ENCODE data around the gene MYH10. TPM values are rescaled to one million over a fixed set of nuclear protein-coding genes. Genes with fewer than 3 reads are reported as not detected.
"Not testable (repeated sequence)": the region's sequence is repeated elsewhere in the genome, so short reads cannot be mapped to it uniquely, and the experiment has no call there.

The MYH10 gene
- total RNA-seq, 1 donor from 2014 or later: 83.3 TPM

DNA sequence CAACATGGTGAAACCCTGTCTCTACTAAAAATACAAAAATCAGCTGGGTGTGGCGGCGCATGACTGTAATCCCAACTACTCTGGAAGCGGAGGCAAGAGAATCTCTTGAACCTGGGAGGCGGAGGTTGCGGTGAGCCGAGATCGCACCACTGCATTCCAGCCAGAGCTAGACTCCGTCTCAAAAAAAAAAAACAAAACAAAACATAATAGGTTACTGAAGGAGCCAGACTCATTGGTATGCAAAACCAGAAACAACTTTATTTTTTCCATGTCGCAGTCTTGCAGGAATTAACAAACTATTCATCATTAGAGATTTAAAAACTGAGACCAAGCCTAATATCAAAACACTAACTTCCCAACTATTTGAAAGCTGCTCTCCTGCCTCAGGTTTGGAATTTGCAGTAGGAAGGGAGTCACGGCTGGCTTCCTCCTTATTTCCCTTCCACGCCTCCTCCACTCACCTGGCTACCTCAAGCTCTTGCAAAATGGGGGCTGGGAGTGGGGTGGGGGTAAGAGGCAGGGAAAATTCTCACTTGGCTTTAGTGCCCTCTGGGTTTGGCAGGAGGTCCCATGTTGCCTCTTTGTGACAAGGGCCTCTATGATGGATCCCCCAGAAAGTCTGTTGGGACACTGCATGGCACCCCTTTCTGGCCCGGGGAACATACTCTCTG lies 34.1 kb upstream of the MYH10 start:
- intact Hi-C loops (cut with DNase I): no loop called here
- DNase-seq: no peak
- no peak for ATAC-seq

DNA sequence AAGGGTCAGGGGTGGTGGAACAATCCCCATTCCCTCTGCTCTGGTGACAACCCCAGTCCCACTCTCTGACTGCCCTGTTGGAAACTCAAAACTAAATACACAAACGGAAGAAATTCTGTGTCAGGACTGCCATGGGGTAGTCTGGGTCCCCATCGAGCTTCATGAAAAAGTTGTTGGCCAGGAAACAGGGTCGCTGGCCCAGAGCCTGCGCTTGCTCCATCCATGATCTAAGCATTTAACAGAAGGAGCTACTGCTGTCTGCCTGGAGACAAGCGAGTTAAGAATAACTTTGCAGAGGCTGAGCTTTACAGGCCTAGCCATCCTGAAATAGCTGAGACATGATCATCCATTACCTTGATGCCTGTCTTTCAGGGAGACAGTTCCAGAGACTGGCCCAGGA lies 32.4 kb upstream of the MYH10 start:
- Histone ChIP-seq H3K4me1 (no peaks in the 10 kb centered on the region), H3K9me3 (no peaks in the 10 kb centered on the region), H3K36me3 (no peaks in the 10 kb centered on the region), H3K4me3 (no peak overlapping the region), H3K27ac (no peak overlapping the region), H3K27me3 (ENCODE audit: low read depth) (no peaks in the 10 kb centered on the region)
- intact Hi-C loops (cut with DNase I): no loop called here
- ATAC-seq: no peak
- TF ChIP-seq CTCF (IDR thresholded peaks at IDR 0.05): no peak
- no peak for DNase-seq

More for the DNA sequence above, 34.1 kb upstream of the MYH10 start:
- H3K4me3 ChIP-seq: no peak overlapping the region
- H3K9me3 ChIP-seq: no peaks in the 10 kb centered on the region
- TF ChIP-seq CTCF (IDR thresholded peaks at IDR 0.05): no peak
- H3K4me1 ChIP-seq: no peaks in the 10 kb centered on the region
- H3K36me3 ChIP-seq: no peaks in the 10 kb centered on the region
- H3K27me3 ChIP-seq (ENCODE audit: low read depth): no peaks in the 10 kb centered on the region
- H3K27ac ChIP-seq: no peak overlapping the region

DNA sequence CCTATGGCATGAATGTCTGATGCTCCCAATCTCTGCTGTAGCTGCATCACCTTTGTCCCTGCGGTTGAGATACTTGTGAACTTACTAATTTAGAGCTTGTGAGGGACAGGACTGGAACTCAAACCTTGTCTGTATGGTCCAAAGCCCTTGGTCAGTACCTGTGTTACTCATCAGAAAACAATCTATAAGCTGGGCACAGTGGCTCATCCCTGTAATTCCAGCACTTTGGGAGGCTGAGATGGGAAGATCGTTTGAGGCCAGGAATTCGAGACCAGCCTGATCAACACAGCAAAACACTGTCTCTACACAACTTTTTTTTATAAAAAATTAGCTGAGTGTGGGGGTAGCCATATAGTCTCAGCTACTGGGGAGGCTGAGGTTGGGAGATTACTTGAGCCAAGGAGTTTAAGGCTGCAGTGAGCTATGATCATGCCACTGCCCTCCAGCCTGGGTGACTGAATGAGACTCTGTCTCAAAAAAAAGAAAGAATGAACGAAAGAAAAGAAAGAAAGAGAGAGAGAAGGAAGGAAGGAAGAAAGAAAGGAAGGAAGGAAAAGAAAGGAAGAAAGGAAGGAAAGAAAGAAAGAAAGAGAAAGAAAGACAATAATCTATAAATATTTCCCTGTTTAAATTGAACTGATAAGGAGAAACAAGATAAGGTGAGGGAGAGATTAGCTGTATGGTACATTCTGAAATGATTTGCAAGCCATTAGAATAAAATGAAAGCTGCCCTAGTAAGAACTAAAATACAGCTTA lies 31.7 kb upstream of the MYH10 start:
- Histone ChIP-seq H3K9me3 (no peaks in the 10 kb centered on the region), H3K27ac (no peak overlapping the region), H3K4me1 (no peaks in the 10 kb centered on the region), H3K4me3 (no peak overlapping the region), H3K36me3 (no peaks in the 10 kb centered on the region), H3K27me3 (ENCODE audit: low read depth) (no peaks in the 10 kb centered on the region)
- DNase-seq (no peak), ATAC-seq (no peak)
- intact Hi-C loops (cut with DNase I): no loop called here
- no peak for TF ChIP-seq CTCF (IDR thresholded peaks at IDR 0.05)

- H3K4me3 ChIP-seq; H3K27me3 ChIP-seq (ENCODE audit: low read depth); H3K27ac ChIP-seq; DNase-seq; intact Hi-C loops (cut with DNase I); ATAC-seq; H3K36me3 ChIP-seq; H3K4me1 ChIP-seq: not testable (repeated sequence)
- peaks cover 14% of the 10 kb centered on the region for H3K9me3 ChIP-seq
These were observed 30.2 kb upstream of the MYH10 start for GRCh38 chr17:8660709-8661108.

GRCh38 chr17:8659758-8660410 lies 29.4 kb upstream of the MYH10 start:
- H3K36me3 ChIP-seq: no peaks in the 10 kb centered on the region
- intact Hi-C loops (cut with DNase I): no loop called here
- H3K9me3 ChIP-seq: peaks cover 14% of the 10 kb centered on the region
- TF ChIP-seq CTCF (IDR thresholded peaks at IDR 0.05): no peak
- H3K4me3 ChIP-seq: no peak overlapping the region
- H3K27me3 ChIP-seq (ENCODE audit: low read depth): no peaks in the 10 kb centered on the region
- no peaks in the 10 kb centered on the region for H3K4me1 ChIP-seq
- DNase-seq (no peak), ATAC-seq (no peak)
- H3K27ac ChIP-seq: no peak overlapping the region

DNA sequence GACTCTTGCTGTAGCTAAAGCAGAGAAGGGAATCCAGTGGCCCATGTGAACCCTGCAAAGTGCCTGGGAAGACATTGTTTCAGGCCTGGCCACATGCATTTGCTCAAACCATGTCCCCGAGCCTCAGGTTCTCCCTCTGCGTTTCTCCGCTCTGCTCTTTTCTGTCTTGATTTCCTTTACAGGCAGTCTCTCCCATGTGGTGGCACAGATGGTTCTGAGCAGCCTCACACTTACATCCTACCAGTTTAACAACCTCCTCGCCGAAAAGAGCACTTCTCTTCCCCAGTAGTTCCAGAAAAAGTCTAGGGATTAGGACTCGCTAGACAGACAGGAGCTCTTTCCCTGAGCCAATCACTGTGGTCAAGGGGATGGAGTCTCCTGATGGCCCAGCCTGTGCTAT lies 28.3 kb upstream of the MYH10 start:
- H3K36me3 ChIP-seq: no peaks in the 10 kb centered on the region
- DNase-seq: no peak
- intact Hi-C loops (cut with DNase I): no loop called here
- H3K4me3 ChIP-seq: no peak overlapping the region
- no peak for TF ChIP-seq CTCF (IDR thresholded peaks at IDR 0.05)
- no peak overlapping the region for H3K27ac ChIP-seq
- peaks cover 14% of the 10 kb centered on the region for H3K9me3 ChIP-seq
- no peaks in the 10 kb centered on the region for H3K4me1 ChIP-seq
- H3K27me3 ChIP-seq (ENCODE audit: low read depth): no peaks in the 10 kb centered on the region
- ATAC-seq: no peak

Measured in lower lobe of right lung (tissue), 2 donors.